HepG2 (cell line): ENCODE results near the gene OBP2A. TPM values are rescaled to one million over a fixed set of nuclear protein-coding genes. Genes with fewer than 3 reads are reported as not detected.

Experiments used
- ATAC-seq: fragments of 200-7000 bp; cut with Tn5 transposase; 3 replicates; pipeline ENCODE4 v1.9.1; 2020; ENCODE audit warnings: mild to moderate bottlenecking, moderate library complexity
- BruUV-seq: library from RNA; stranded (reverse); fragments of 400-500 nt; replicated peaks from 2 replicates; lab custom pipeline; 2021; lab: Mats Ljungman, UMichigan
- CTCF ChIA-PET: fragments of 300-600 bp; formaldehyde crosslinking; extraction: SDS; loops from one replicate; lab custom pipeline; 2021; ENCODE audit warnings: low total read pairs, inconsistent platforms, low intra/inter-chr PET ratio; lab: Yijun Ruan, JAX
- POLR2A ChIA-PET: fragments of 350-600 bp; sonication (Branson Sonifier 250); formaldehyde crosslinking; loops from one replicate; lab custom pipeline; 2020; ENCODE audit warnings: antibody characterized with exemption, inconsistent platforms; lab: Yijun Ruan, JAX
- DNase-seq: peaks from one replicate; pipeline ENCODE4 v3.0.0-alpha.2; 2015; ENCODE audit warnings: low spot score
- FAIRE-seq: peaks from 3 replicates; lab custom pipeline; 2011; peaks lifted over from hg19 to GRCh38; lab: Jason Lieb, UNC
- H2AFZ ChIP-seq: one replicate; pipeline ENCODE4 v1.6.1; 2011; ENCODE audit warnings: low read length, inconsistent platforms
- H3K27ac ChIP-seq: fragments of 300-600 bp; 3 replicates; pipeline ENCODE4 v1.8.0; 2011; ENCODE audit warnings: mixed run types, mild to moderate bottlenecking, mixed read lengths, low read length, inconsistent platforms; ENCODE audit not compliant: insufficient read depth; ENCODE audit errors: extremely low read length
- H3K27me3 ChIP-seq, 2 experiments: fragments of 200-600 bp in 1 of 2; 2 replicates in 1 of 2; 3 replicates in 1 of 2; pipeline versions ENCODE4 v1.6.0 to v1.8.0; 2011; ENCODE audit warnings: low read length in 2 of 2, mild to moderate bottlenecking in 2 of 2, moderate library complexity in 2 of 2, inconsistent platforms in 1 of 2; ENCODE audit not compliant: insufficient read depth in 2 of 2, control insufficient read depth in 1 of 2
- H3K36me3 ChIP-seq, 2 experiments: fragments of 200-600 bp in 1 of 2; replicated peaks in 1 of 2; 2 replicates in 1 of 2; 3 replicates in 1 of 2; pipeline versions ENCODE4 v1.5.1 to v1.8.0; 2011; ENCODE audit warnings: low read length in 2 of 2, inconsistent platforms in 1 of 2; ENCODE audit not compliant: insufficient read depth in 2 of 2, control insufficient read depth in 1 of 2
- H3K4me1 ChIP-seq: 2 replicates; pipeline ENCODE4 v1.5.1; 2012; ENCODE audit warnings: low read length, inconsistent platforms; ENCODE audit not compliant: insufficient read depth
- H3K4me2 ChIP-seq: 2 replicates; pipeline ENCODE4 v1.6.0; 2011; ENCODE audit warnings: low read depth, low read length, inconsistent platforms
- H3K4me3 ChIP-seq, 3 experiments: fragments of 200-600 bp in 1 of 3; sonication (generic), shearing (Covaris generic) in 1 of 3; replicated peaks in 1 of 3; 2 replicates each; pipeline ENCODE4 v1.5.1; 2011 to 2016; ENCODE audit warnings: low read length in 3 of 3, inconsistent platforms in 2 of 3, low read depth in 2 of 3, mild to moderate bottlenecking in 2 of 3, control low read depth in 1 of 3, mixed read lengths in 1 of 3; ENCODE audit not compliant: insufficient read depth in 1 of 3
- H3K79me2 ChIP-seq: one replicate; pipeline ENCODE4 v1.6.1; 2011; ENCODE audit warnings: low read length, inconsistent platforms; ENCODE audit not compliant: insufficient read depth
- H3K9ac ChIP-seq: 2 replicates; pipeline ENCODE4 v1.6.0; 2011; ENCODE audit warnings: mild to moderate bottlenecking, low read depth, low read length, inconsistent platforms; ENCODE audit not compliant: insufficient read depth
- H3K9me3 ChIP-seq: 2 replicates; pipeline ENCODE4 v1.5.1; 2012; ENCODE audit warnings: mild to moderate bottlenecking, low read length
- H4K20me1 ChIP-seq: 2 replicates; pipeline ENCODE4 v1.6.0; 2011; ENCODE audit warnings: inconsistent platforms, mild to moderate bottlenecking, low read length, moderate library complexity; ENCODE audit not compliant: insufficient read depth
- CEBPG ChIP-seq: IDR thresholded peaks from 2 replicates; pipeline ENCODE4 v1.6.1; 2016
- E2F1 ChIP-seq: sonication (generic); formaldehyde crosslinking; IDR thresholded peaks from 2 replicates; pipeline ENCODE4 v1.5.0; 2020; ENCODE audit warnings: missing genetic modification reagents
- MAFG ChIP-seq: sonication (generic); formaldehyde crosslinking; IDR thresholded peaks from 2 replicates; pipeline ENCODE4 v1.5.1; 2020; ENCODE audit warnings: mild to moderate bottlenecking, missing genetic modification reagents
- MTA1 ChIP-seq: sonication (generic); formaldehyde crosslinking; IDR thresholded peaks from 2 replicates; pipeline ENCODE4 v1.4.0; 2020; ENCODE audit warnings: missing genetic modification reagents, mild to moderate bottlenecking, borderline replicate concordance
- NR1H2 ChIP-seq: sonication (generic); formaldehyde crosslinking; IDR thresholded peaks from 2 replicates; pipeline ENCODE4 v1.8.1; 2022; ENCODE audit warnings: low read depth, missing genetic modification reagents, borderline replicate concordance
- TARDBP ChIP-seq: sonication (generic); formaldehyde crosslinking; IDR thresholded peaks from 2 replicates; pipeline ENCODE4 v1.8.0; 2022; ENCODE audit warnings: mild to moderate bottlenecking, missing genetic modification reagents
- TEAD3 ChIP-seq: optimal IDR thresholded peaks from 2 replicates; pipeline ENCODE3; 2016; ENCODE audit warnings: borderline replicate concordance
- TFAP4 ChIP-seq: sonication (generic); IDR thresholded peaks from 2 replicates; pipeline ENCODE4 v1.6.1; 2016; ENCODE audit warnings: low read depth, borderline replicate concordance
- WIZ ChIP-seq: sonication (generic); formaldehyde crosslinking; IDR thresholded peaks from 2 replicates; pipeline ENCODE4 v1.5.1; 2020; ENCODE audit warnings: mild to moderate bottlenecking, missing genetic modification reagents
- ZNF776 ChIP-seq: sonication (generic); formaldehyde crosslinking; IDR thresholded peaks from 2 replicates; pipeline ENCODE4 v1.4.0; 2020; ENCODE audit warnings: mild to moderate bottlenecking, missing genetic modification reagents
- ZNF788 ChIP-seq: sonication (generic); formaldehyde crosslinking; IDR thresholded peaks from 2 replicates; pipeline ENCODE4 v1.5.0; 2020; ENCODE audit warnings: mild to moderate bottlenecking, missing genetic modification reagents, borderline replicate concordance
- WGBS: methylation state at CpG from one replicate; pipeline ENCODE4 v1.1.6; 2017; ENCODE audit warnings: low lambda C conversion rate; 5-methylcytosine and 5-hydroxymethylcytosine counted together
- in situ Hi-C: cut with HindIII; loops from 2 replicates; pipeline ENCODE4 v1.10.0; 2017; ENCODE audit warnings: low pct_unique_long_range_greater_than_20kb; ENCODE audit not compliant: extremely low pct_ligation_motif_present
- intact Hi-C: fragments of 100-400 bp; cut with micrococcal nuclease; formaldehyde crosslinking; loops from one replicate; pipeline ENCODE4 v1.10.0; 2022; ENCODE audit not compliant: unreplicated experiment
- polyA plus RNA-seq, 8 experiments: library from polyadenylated mRNA; depleted of rRNA in 3 of 8; stranded (reverse) in 7 of 8; unstranded in 1 of 8; fragments of >200 nt; fragmentation: Illumina TruSeq in 4 of 8; extraction: Trizol in 4 of 8; gene quantifications; 2 replicates each; pipeline versions ENCODE4 v1.2.1 to v1.2.3, GENCODE V29; 2011 to 2016; ENCODE audit warnings: low read depth in 4 of 8, missing spikeins in 1 of 8, mixed read lengths in 1 of 8; ENCODE audit not compliant: insufficient read depth in 1 of 8
- total RNA-seq, 5 experiments: library from RNA; depleted of rRNA; stranded (reverse); fragments of >200 nt; fragmentation: Illumina TruSeq; extraction: Trizol; gene quantifications; 2 replicates each; pipeline ENCODE4 v1.2.3, GENCODE V29; 2016; ENCODE audit warnings: low read depth in 1 of 5
- TF ChIP-seq, protein P1 (sequence below): fragments of 450-650 bp; IDR thresholded peaks from 2 replicates; pipeline ENCODE4 v1.6.1; 2016

OBP2A gene
- total and polyA plus RNA-seq, 2 of the 13 experiments (the other 11 are each of a cell fraction or from before 2014, with no cell fraction given): 0.32 TPM; not detected in 1

GRCh38 chr9:135577256-135577655 lies 31.3 kb downstream of the OBP2A start (continued):
- TF ChIP-seq TFAP4 (no peak), TEAD3 (CRISPR knock-in tag) (no peak), MAFG (no peak), WIZ (CRISPR knock-in tag) (no peak), ZNF788 (CRISPR knock-in tag) (no peak), TARDBP (no peak), E2F1 (CRISPR knock-in tag) (no peak), MTA1 (CRISPR knock-in tag) (no peak), CEBPG (no peak), NR1H2 (CRISPR knock-in tag) (no peak)
- TF ChIP-seq, protein P1, sequence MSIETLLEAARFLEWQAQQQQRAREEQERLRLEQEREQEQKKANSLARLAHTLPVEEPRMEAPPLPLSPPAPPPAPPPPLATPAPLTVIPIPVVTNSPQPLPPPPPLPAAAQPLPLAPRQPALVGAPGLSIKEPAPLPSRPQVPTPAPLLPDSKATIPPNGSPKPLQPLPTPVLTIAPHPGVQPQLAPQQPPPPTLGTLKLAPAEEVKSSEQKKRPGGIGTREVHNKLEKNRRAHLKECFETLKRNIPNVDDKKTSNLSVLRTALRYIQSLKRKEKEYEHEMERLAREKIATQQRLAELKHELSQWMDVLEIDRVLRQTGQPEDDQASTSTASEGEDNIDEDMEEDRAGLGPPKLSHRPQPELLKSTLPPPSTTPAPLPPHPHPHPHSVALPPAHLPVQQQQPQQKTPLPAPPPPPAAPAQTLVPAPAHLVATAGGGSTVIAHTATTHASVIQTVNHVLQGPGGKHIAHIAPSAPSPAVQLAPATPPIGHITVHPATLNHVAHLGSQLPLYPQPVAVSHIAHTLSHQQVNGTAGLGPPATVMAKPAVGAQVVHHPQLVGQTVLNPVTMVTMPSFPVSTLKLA: no peak

DNA sequence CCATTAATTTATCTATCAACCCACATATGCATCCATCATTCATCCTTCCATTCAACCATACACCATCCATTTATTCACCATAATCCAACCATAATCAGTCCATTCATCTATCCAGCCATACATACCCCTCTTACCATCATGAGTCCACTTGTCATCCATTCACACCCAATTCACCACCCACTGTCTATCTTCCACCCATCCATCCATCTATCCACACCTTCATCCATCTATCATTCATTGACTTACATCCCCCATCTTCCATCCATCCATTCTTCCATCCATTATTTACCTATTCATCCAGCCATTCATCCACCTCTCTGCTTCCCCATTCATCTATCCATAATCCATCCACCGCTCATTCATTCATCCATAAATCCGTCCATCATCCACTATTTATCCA lies 33.4 kb downstream of the OBP2A start:
- no peak for FAIRE-seq
- no peaks in the 10 kb centered on the region for H3K9me3 ChIP-seq
- intact Hi-C loops: no loop called here
- H3K4me2 ChIP-seq: no peak overlapping the region
- no peaks in the 10 kb centered on the region for H3K36me3 ChIP-seq
- no peaks in the 10 kb centered on the region for H4K20me1 ChIP-seq
- ATAC-seq: no peak
- ChIA-PET POLR2A (no interaction called here), CTCF (no interaction called here)
- TF ChIP-seq ZNF776 (CRISPR knock-in tag): no peak
- in situ Hi-C loops: no loop called here
- no peak for DNase-seq
- no peak overlapping the region for H2AFZ ChIP-seq
- no peak overlapping the region for H3K27ac ChIP-seq
- under 1% methylated on average over 2 of the region's 2 CpGs for WGBS
- BruUV-seq: no TSS peak
- no peaks in the 10 kb centered on the region for H3K79me2 ChIP-seq
- no peaks in the 10 kb centered on the region for H3K4me1 ChIP-seq
- no peak overlapping the region for H3K4me3 ChIP-seq
- H3K9ac ChIP-seq: no peak overlapping the region
- peaks cover 7 to 46% of the 10 kb centered on the region in 2 experiments; a peak in 4 of 5 replicates for H3K27me3 ChIP-seq
